Endometrial microvascular endothelial cells (primary cell): ENCODE data around the gene UBXN4. TPM values are rescaled to one million over a fixed set of nuclear protein-coding genes. Genes with fewer than 3 reads are reported as not detected.
"Not testable (repeated sequence)": the region's sequence is repeated elsewhere in the genome, so short reads cannot be mapped to it uniquely, and the experiment has no call there.

Experiments
- in situ Hi-C: cut with HindIII; loops from 2 replicates; pipeline ENCODE4 v1.10.0; 2017; ENCODE audit warnings: low sequenced_read_pairs, low pct_unique_long_range_greater_than_20kb; ENCODE audit errors: inconsistent ontology term
- total RNA-seq: library from RNA; depleted of rRNA; stranded (reverse); fragments of >200 nt; gene quantifications from one replicate; pipeline ENCODE4 v1.2.3, GENCODE V29; 2015; ENCODE audit errors: inconsistent ontology term

Gene UBXN4
- total RNA-seq, 1 donor from 2014 or later, result 61.4 TPM

DNA sequence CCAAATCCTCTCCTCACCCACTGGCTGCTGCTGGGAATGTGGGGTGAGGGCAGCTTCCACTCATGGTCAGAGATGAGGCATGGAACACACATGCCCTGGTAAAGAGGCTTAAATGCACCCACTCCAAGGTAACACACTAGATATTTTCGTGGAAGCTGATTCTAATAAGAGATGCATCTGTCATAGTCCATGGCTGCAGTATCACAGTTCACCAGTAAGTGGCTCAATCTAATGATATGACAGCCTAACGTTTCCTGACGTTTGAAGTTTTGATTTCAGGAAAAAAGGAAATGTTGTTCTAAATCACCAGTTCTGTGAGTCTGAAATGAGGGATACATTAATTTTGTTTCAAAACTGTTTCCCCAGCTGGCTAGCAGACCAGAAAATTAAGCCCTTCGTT, 57.1 kb downstream of the UBXN4 start:
- in situ Hi-C loops, result no loop called here

DNA sequence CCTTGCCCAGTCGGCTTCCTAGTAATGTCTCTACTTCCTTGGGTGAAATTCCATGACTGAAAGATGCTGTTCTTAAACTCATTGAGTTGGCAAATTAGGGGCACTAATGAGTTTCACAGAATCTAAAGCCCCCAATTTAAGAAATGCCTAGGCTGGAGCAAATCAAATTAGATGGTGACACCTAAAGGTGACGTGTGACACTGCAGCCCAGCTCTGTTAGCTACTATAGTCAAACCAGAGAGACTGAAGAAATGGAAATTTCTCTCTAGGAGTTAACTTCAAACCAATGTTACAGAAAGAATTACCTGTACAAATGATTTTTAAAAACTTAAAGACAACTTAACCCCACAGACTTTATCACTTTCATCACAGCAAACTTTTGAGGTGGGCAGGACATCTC, 58.1 kb downstream of the UBXN4 start:
- in situ Hi-C loops, result no loop called here

DNA sequence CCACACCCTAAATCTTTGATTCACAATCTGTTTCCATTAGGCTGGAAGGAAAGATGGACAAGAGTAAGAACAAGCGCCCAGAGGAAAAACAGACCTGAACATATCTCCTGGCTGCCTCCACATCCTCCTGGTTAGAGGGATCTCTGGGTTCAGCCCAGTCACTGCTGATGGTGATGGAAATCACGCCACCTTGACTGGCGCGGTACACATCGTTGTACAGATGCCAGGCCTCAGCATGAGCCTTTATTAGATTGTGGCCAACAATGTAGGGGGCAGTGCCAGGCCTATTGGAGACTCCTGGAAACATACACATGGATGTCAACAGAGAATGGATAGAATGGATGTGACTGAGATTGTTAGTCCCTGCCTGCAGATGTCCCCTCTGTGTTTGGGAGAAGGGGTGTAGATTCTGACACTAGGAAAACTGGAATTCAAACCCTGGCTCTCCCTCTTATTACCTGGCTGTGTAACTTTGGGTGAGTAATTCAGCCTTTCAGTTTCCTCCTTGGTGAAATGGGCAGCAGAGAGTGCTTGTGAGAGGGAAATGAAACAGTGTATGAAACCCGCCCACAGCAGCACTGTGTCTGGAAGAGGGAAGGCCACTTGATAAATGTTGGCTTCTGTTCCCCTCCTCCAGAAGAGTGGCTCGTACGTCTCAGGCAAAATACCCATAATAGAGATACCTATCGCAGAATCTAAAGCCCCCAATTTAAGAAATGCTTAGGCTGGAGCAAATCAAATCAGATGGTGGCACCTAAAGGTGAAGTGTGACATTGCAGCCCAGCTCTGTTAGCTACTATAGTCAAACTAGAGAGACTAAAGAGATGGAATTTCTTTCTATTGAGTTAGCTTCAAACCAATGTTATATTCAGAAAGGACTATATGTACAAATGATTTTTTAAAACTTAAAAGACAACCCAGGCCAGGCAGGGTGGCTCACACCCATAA, 59.1 kb downstream of the UBXN4 start:
- in situ Hi-C loops, result no loop called here

DNA sequence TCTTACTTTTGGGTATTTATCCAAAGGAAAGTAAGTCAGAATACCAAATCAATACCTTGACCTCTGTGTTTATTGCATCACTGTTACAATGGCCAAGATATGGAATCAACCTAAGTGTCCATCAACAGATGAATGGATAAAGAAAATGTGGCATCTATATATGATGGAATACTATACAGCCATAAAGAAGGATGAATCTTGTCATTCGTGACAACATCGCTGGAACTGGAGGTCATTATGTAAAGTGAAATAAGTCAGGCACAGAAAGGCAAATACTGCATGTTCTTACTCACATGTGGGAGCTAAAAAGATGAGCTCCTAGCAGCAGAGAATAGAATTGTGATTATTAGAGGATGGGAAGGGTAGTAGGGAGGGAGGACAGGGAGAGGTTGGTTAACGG, 60.7 kb downstream of the UBXN4 start:
- in situ Hi-C loops, result no loop called here

DNA sequence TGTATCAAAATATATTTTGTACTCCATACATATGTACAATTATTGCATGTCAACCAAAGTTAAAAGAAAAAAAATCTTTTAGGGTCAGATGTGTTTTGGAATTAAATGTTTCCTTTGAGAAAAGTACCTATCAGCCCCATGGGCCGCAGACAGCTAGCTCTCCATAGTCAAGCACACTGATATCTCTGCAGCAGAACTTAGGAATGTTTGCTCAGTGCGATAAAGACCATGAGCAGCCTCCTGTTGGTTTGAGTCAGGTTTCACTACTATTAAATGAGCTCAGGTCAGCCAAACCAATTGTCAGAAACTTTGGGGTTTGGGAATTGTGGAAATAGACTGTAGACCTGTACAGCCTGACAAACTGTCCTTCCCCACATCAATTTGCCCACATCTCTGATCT, 61.6 kb downstream of the UBXN4 start:
- in situ Hi-C loops, result no loop called here

DNA sequence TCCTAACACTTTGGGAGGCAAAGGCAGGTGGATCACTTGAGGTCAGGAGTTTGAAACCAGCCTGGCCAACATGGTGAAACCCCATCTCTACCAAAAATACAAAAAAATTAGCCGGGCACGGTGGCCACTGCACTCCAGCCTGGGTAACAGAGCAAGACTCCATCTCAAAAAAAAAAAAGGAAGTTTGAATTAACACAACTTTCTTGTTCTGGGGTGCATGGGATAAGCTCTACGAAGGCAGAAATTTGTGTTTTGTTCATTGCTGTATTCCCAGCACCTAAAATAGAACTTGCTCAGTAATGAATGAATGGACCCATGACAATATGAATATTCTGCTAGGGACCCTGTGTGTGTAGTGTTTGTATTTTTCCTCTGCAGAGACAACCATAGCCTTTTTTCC, 66.2 kb downstream of the UBXN4 start:
- in situ Hi-C loops, result not testable (repeated sequence)

DNA sequence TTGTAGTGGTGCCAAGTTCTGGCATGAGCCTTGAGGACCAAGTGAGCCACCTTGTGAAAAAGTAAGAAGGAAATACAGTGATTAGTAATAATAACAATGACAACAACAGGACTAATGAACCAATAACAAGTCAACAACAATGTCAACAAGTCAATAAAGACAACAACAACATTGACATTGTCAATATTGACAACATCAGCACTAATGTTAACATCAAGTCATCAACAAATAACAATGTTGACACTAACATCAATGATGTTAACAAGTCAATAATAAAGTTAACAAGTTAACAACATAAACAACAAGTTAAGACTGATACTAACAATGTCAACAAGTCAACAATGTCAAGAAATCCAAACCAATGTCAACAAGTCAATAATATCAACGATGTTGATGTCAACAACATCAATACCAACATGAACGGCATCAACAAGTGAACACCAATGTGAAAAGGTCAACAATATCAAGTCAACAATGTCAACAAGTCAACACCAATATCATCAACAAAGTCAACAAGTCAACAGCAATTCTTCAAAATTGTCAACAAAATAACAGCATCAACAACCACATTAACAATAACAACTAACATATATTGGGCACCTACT, 71.4 kb downstream of the UBXN4 start:
- in situ Hi-C loops, result no loop called here

DNA sequence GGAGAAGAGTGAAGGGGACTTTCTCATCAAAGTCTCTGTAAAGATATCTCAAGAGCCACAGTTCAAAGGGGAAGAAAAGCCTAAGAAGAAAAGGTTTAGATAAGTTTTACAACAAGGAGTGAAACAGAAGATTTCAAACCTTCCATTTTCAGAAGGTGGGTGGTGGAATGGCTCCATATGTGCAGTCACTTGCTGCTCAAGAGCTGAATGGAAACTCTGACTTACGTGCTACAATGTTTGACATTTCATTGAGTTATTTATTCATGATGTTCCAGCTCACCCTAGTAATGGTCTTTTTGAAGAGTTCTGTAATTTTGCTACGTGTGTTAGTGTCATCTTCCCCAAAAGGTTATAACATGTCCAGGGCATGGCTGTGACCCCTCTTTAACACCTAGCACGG, 73.6 kb downstream of the UBXN4 start:
- in situ Hi-C loops, result no loop called here

DNA sequence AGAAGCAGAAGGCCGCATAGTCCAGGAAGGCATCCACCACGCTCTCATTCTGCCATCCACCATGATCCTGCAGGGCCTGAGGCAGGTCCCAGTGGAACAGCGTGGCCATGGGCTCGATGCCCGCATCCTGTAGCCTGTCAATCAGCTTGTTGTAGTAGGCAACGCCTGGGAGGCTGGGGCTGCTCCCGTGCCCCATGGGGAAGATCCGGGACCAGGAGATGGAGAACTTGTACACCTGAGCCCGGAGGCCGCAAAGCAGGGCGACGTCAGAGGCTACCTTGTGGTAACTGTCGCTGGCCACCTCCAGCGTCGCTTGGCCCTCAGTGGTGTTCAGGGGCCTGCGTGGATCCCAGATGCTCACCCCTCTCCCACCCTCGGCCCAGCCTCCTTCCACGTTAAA, 75.8 kb downstream of the UBXN4 start:
- in situ Hi-C loops, result no loop called here

DNA sequence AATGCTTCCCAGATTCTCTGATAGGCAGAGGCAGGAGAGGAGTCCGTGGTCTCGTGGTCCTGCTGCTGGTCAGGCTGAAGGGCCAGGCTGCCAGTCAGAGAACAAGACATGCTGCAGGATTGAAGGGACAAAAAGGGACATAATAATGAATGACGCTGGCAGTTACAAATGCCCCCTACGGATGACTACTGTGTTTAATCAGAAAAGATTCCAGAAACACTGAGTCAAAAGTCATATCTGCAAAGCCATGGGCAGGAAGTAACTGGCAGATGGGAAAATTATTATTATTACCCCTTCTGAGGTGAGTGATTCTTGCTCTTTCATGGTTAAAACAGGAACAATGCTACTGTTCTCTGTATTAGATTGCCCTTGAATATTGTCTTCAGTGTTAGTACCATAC, 76.3 kb downstream of the UBXN4 start:
- in situ Hi-C loops, result no loop called here

DNA sequence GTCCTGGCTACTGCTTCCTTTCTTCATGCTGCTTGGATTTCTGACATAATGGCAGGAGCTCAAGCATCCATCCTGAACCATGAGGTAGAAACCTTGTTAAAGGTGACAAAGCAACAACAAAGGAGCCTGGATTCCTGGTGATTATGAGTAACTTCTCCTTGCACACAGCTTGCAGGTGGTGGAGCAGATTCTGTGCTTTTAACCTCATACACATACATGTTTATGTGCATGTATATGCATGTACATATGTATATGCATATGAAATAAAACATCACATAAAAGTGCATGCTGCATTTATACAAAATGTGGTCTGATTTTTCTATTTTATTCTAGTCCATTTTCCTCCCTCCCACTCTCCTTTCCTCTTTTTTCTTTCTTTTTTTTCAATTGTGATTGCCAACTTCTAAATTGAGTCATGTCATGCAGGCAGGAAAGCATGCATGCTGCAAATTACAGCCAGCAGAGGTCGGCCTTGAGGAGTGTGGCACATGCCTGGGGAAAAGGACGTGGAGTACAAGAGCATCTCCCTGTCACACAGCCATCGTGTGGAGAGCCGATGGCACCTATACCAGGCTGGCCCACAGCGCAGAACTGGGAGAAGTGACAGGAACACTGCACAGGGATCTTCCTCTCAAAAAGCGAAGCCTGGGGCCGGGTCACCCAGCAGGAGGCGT, 77.4 kb downstream of the UBXN4 start:
- in situ Hi-C loops, result no loop called here

DNA sequence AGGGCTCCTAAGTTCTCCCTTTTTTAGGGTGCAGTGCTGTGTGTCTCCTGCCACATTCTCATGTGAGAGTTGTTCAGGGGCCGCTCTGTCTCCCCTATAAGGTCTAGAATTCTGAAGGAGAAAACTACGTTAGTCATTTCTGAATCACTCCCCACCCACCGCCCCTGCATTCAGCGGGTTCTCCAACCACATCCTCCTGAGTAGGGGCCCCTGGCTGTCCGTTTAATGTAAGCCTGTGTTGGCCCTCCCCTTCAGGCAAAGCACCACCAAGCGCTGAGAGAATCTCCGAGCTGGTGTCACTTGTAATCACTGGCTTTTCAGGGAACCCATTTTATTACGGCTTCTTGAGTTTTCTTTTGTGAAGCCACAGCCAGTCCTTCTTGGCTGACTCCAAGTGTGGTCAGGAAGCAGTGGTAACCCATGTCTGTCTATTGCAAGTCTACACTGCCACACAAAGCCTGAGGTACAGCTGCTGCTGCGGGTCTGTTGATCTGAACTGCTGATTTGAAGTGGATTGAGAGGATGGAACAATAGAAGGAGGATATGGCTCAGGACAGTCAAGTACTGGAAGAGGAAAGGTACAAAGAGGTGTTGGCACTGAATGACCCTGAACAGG, 78.5 kb downstream of the UBXN4 start:
- in situ Hi-C loops, result no loop called here

DNA sequence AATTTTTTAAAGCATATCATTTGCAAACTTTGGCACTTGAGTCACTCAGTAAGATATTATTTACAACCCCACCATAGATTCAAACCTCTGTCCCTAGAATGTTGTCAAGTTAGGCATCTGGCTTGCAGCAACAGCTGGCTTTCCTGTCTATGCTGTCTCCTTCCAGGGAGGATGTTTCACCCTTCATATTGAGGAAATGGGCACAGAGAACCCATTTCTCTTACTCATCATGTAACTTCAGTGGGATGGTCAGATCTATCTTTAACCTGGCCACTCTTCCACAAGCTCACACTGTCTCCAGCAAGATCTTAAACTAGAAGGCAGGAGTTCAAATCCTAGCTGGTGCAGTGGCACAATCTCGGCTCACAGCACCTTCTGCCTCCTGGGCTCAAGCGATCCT, 79.5 kb downstream of the UBXN4 start:
- in situ Hi-C loops, result no loop called here

DNA sequence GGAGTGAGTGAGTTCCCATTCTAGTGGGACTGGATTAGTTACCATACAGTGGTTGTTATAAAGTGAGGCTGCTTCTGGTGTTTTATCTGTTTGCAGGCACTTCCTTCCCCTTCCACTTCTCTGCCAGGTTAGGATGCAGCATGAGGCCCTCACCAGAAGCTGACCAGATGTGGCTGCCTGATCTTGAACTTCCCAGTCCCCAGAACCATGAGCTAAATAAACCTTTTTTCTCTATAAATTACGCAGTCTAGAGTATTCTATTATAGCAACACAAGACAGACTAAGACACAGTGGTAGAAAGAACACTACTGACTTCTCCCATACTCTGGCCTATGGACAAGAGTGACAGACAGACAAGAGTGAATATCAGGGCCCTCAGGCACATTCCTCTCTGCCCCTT, 81.2 kb downstream of the UBXN4 start:
- in situ Hi-C loops, result no loop called here

DNA sequence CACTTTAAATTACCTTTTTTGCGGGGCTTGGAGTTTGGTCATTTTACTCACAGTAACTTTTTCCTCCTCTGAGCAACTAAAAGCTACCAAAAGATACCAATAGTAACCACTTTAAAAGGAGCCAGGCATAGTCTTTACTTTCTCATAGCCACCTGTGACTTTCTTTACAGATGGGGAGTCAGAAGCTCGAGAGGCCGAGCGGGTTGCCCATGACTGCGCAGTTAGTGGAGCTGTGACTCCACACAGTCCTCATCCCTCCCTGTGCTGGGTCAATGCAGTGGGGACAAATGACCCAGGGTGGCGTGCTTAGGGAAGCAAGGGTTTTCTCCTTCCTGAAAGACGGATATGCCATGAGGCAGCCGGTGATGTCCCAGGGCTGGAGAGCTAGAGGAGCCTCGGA, 83.5 kb downstream of the UBXN4 start:
- in situ Hi-C loops, result no loop called here

DNA sequence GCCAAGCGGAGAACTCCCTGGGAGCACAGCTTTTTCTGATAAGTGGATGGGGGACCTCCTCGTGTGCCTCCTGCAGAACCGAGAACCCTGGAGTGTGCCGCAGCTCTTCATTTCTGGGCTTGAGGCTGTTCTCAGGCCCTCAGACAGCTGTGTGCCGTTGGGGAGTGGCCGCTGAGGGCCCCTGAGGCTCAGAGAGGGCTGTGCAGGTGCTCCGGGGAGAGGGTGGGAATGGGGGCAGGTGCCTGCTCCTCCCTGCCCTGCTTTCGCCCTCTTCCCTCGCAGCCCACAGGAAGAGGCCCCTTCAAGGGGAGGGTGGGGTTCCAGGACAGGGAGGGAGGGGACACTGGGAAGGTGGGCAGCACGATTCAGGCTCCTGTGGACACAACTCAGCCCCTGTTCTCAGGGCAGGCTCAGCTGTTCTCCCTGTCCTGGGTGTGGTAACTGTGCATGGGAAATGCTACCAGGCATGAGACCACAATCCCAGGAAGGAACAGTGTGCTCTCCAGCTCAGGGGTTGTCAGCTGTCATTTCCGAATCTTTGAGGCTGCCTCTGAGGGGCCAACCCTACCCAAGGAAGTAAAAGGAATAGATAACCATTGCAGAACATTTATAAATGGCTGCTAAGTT, 84.0 kb downstream of the UBXN4 start:
- in situ Hi-C loops, result no loop called here

DNA sequence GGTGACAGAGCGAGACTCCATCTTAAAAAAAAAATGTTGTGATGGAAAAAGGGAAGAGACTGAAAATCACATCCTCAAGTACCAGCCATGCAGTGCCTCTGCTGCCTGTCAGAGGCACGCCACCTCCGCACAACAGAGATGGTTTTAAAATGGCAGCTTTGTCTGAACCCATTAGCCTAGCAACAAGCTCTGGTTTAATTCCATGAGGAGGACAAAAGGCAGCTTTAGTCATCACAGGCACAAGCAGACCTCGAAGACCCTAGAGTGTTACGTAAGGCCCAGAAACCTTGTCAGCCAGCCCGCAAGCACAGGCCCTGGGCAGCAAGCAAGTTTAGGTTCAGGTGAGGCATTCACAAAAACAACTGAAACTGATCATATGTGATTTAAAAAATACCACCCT, 84.9 kb downstream of the UBXN4 start:
- in situ Hi-C loops, result no loop called here

DNA sequence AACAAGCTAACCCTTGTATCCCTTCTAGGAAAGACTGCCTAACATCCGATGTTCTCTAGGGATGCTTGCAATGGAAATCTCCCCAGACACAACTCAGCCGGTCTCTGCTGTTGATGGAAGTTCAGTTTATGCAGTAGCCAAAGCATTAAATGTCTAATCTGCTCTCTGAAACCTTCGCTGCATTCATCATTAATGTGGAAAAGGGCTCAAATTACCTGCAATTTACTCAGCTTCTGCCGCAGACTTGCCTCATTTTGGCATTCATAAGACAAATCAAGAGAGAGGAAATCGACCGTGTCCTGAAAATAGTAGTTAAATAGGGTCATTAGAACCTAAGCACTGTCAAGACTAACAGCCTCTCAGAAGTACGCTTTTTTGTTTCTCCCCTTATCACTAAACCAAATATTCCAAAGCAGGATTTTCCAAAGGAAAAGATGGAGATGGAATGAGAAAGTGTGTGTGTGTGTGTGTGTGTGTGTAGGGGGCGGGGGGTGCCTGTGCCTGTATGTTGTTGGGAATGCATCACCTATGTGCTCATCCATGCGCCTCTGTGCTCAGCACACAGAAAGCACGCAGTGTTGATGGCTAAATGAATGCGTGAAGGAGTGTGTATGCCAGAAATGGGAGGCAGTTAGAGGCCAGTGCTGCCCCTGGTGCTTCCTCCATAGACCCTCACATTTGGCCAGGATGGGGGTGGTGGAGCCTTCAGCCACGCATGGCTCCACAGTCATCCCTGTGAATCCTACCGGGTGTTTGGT, 87.9 kb downstream of the UBXN4 start:
- in situ Hi-C loops, result no loop called here
